Nephron (organoid): ENCODE data around the gene ATP6V0A4.
"Not testable (repeated sequence)": the region's sequence is repeated elsewhere in the genome, so short reads cannot be mapped to it uniquely, and the experiment has no call there.

ENCODE experiments used
- H3K27ac Mint-ChIP-seq, 3 experiments: 2 replicates each; pipeline ENCODE4 v1.8.0; 2020; ENCODE audit warnings: mixed read lengths in 3 of 3, mild to moderate bottlenecking in 2 of 3, moderate library complexity in 1 of 3
- H3K27me3 Mint-ChIP-seq: 2 replicates; pipeline ENCODE4 v1.8.0; 2021; ENCODE audit warnings: low read depth, mild to moderate bottlenecking, moderate library complexity, mixed read lengths
- H3K36me3 Mint-ChIP-seq: 2 replicates; pipeline ENCODE4 v1.8.0; 2020; ENCODE audit warnings: low read depth, mixed read lengths
- H3K4me1 Mint-ChIP-seq: 2 replicates; pipeline ENCODE4 v1.8.0; 2020; ENCODE audit warnings: mixed read lengths
- H3K4me3 Mint-ChIP-seq, 3 experiments: 2 replicates each; pipeline ENCODE4 v1.8.0; 2020; ENCODE audit warnings: mild to moderate bottlenecking in 3 of 3, mixed read lengths in 3 of 3, moderate library complexity in 2 of 3
- H3K9me3 Mint-ChIP-seq: 2 replicates; pipeline ENCODE4 v1.8.0; 2020; ENCODE audit warnings: mixed read lengths
- CTCF ChIP-seq, 3 experiments: fragments of 200-600 bp; sonication (generic); IDR thresholded peaks; one replicate each; pipeline ENCODE4 v1.5.0; 2021; ENCODE audit warnings: antibody characterized with exemption in 3 of 3; ENCODE audit not compliant: unreplicated experiment in 3 of 3

ATP6V0A4 gene

DNA sequence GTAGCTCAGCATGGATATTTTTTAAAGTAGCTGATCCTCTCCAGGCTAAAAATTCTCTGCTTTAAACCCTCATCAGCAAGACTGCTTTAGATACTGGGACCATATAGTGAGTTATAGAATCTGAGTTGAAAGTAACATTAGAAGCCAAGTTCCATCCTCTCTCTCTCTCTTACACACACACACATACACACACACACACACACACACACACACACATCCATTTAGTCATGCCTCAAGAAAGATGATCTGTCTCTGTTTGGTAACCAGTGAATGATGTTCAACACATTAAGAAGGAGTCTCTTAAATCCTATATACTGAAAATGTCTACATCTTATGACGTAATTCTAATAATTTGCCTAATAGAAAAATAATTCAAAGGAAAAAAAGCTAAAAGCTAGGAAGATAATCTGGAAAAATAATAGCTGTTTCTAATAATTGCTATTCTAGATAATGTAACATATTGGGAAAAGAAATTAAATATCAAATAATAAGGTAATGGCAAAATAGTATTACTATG lies 16.9 kb upstream of the ATP6V0A4 start:
- no peak overlapping the region for H3K4me3 Mint-ChIP-seq
- H3K27me3 Mint-ChIP-seq, result no peaks in the 10 kb centered on the region
- peaks cover 5% of the 10 kb centered on the region for H3K4me1 Mint-ChIP-seq
- TF ChIP-seq CTCF (IDR thresholded peaks at IDR 0.05; ENCODE audit: unreplicated experiment in 3 of 3), result no peak
- H3K36me3 Mint-ChIP-seq, result no peaks in the 10 kb centered on the region
- no peak overlapping the region for H3K27ac Mint-ChIP-seq
- H3K9me3 Mint-ChIP-seq, result no peaks in the 10 kb centered on the region

- no peaks in the 10 kb centered on the region for H3K36me3 Mint-ChIP-seq
- H3K4me3 Mint-ChIP-seq, result no peak overlapping the region
- H3K27me3 Mint-ChIP-seq, result no peaks in the 10 kb centered on the region
- no peak for TF ChIP-seq CTCF (IDR thresholded peaks at IDR 0.05; ENCODE audit: unreplicated experiment in 3 of 3)
- H3K9me3 Mint-ChIP-seq, result no peaks in the 10 kb centered on the region
- no peak overlapping the region for H3K27ac Mint-ChIP-seq
- H3K4me1 Mint-ChIP-seq, result peaks cover 6% of the 10 kb centered on the region
These were observed 15.9 kb upstream of the ATP6V0A4 start for GRCh38 chr7:138813945-138814344.

DNA sequence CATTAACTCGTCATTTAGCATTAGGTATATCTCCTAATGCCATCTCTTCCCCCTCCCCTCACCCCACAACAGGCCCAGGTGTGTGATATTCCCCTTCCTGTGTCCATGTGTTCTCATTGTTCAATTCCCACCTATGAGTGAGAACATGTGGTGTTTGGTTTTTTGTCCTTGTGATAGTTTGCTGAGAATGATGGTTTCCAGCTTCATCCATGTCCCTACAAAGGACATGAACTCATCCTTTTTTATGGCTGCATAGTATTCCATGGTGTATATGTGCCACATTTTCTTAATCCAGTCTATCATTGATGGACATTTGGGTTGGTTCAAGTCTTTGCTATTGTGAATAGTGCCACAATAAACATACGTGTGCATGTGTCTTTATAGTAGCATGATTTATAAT lies 13.3 kb upstream of the ATP6V0A4 start:
- not testable (repeated sequence) for H3K27me3 Mint-ChIP-seq, H3K9me3 Mint-ChIP-seq, H3K36me3 Mint-ChIP-seq, H3K27ac Mint-ChIP-seq, H3K4me3 Mint-ChIP-seq
- peaks cover 16% of the 10 kb centered on the region for H3K4me1 Mint-ChIP-seq

GRCh38 chr7:138809346-138809745 lies 11.3 kb upstream of the ATP6V0A4 start:
- Mint-ChIP-seq H3K27me3 (no peaks in the 10 kb centered on the region), H3K9me3 (no peaks in the 10 kb centered on the region), H3K36me3 (no peaks in the 10 kb centered on the region), H3K4me3 (no peak overlapping the region), H3K27ac (no peak overlapping the region), H3K4me1 (peaks cover 12% of the 10 kb centered on the region)
- TF ChIP-seq CTCF (IDR thresholded peaks at IDR 0.05; ENCODE audit: unreplicated experiment in 3 of 3), result no peak

DNA sequence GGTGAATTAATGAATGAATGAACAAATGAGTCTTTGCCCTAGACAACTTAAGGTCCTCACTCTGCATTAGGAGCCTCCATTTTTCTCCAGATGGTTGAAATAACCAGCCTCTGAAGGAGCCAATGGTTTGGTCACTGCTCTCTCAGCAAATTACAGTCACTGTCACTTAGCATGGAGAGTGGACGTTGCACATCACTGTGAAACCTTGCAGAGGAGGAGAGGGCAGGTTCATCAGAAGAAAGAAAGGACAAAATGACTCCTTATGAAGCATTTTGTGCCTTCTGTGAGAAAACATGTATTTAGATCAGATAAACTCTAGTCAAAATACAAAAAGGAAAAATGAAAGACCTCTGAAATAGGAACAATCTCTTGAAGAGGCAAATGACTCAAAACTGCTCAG lies 6.6 kb upstream of the ATP6V0A4 start:
- Mint-ChIP-seq H3K36me3 (no peaks in the 10 kb centered on the region), H3K9me3 (no peaks in the 10 kb centered on the region), H3K4me3 (no peak overlapping the region), H3K27ac (no peak overlapping the region), H3K4me1 (peaks cover 16% of the 10 kb centered on the region), H3K27me3 (peaks cover 4% of the 10 kb centered on the region)
- no peak for TF ChIP-seq CTCF (IDR thresholded peaks at IDR 0.05; ENCODE audit: unreplicated experiment in 3 of 3)

GRCh38 chr7:138802706-138803105 lies 4.7 kb upstream of the ATP6V0A4 start:
- Mint-ChIP-seq H3K36me3 (no peaks in the 10 kb centered on the region), H3K27ac (no peak overlapping the region), H3K9me3 (no peaks in the 10 kb centered on the region), H3K27me3 (peaks cover 18% of the 10 kb centered on the region), H3K4me3 (no peak overlapping the region), H3K4me1 (peaks cover 15% of the 10 kb centered on the region)
- TF ChIP-seq CTCF (IDR thresholded peaks at IDR 0.05; ENCODE audit: unreplicated experiment in 3 of 3), result no peak
